Measurements from ENCODE around the gene PAK3. TPM values are rescaled to one million over a fixed set of nuclear protein-coding genes. Genes with fewer than 3 reads are reported as not detected.

Gene PAK3
- total and polyA plus RNA-seq, 2 of the 4 experiments (the other 2 are of a cell fraction), result 0.22 to 0.36 TPM

- Histone ChIP-seq H3K56ac (ENCODE audit: extremely low read depth, insufficient read depth, low read length) (no peak overlapping the region), H2AK9ac (replicated peaks; ENCODE audit: low read depth, low read length, poor library complexity) (no peak overlapping the region), H3K23ac (ENCODE audit: low read depth, low read length) (no peak overlapping the region), H3K9ac (ENCODE audit: low read depth, low read length) (no peak overlapping the region), H4K20me1 (ENCODE audit: insufficient read depth, low read length) (no peaks in the 10 kb centered on the region), H3K18ac (ENCODE audit: low read depth, low read length) (no peak overlapping the region), H3K4ac (ENCODE audit: low read depth, low read length) (no peak overlapping the region), H2BK15ac (ENCODE audit: low read depth, low read length) (no peak overlapping the region), H3K14ac (replicated peaks; ENCODE audit: low read depth, low read length) (no peak overlapping the region), H3K4me2 (ENCODE audit: low read depth, low read length) (no peak overlapping the region), H2BK5ac (ENCODE audit: low read depth, low read length, poor library complexity, severe bottlenecking) (no peak overlapping the region), H2AFZ (replicated peaks; ENCODE audit: low read length, poor library complexity) (no peak overlapping the region), H3K4me3 (ENCODE audit: insufficient read depth, low read depth, low read length) (no peak overlapping the region), H3K27me3 (ENCODE audit: control insufficient read depth, insufficient read depth, low read length) (no peaks in the 10 kb centered on the region; the same call in 1 of the 2 replicates), H3K9me3 (ENCODE audit: control insufficient read depth, insufficient read depth, low read length) (no peaks in the 10 kb centered on the region), H3K27ac (ENCODE audit: insufficient read depth, low read length) (no peak overlapping the region), H3K9me1 (ENCODE audit: insufficient read depth, low read length) (no peaks in the 10 kb centered on the region), H3K4me1 (ENCODE audit: control insufficient read depth, insufficient read depth, low read length) (no peaks in the 10 kb centered on the region), H3K36me3 (ENCODE audit: control insufficient read depth, insufficient read depth, low read length) (no peaks in the 10 kb centered on the region), H2AK5ac (ENCODE audit: low read depth, low read length) (no peak overlapping the region), H4K91ac (ENCODE audit: insufficient read depth, low read depth, low read length) (no peak overlapping the region), H3K79me1 (ENCODE audit: low read depth in 1 of 2, low read length in 2 of 2) (no peaks in the 10 kb centered on the region), H4K5ac (ENCODE audit: low read depth, low read length) (no peak overlapping the region), H4K8ac (ENCODE audit: low read depth in 2 of 2, low read length in 2 of 2) (no peak overlapping the region), H2BK20ac (ENCODE audit: low read depth, low read length) (no peak overlapping the region), H2BK120ac (ENCODE audit: low read depth, low read length) (no peak overlapping the region)
- dilution Hi-C loops (cut with HindIII; ENCODE audit: low sequenced_read_pairs, unreplicated experiment) (no loop called here), in situ Hi-C loops (cut with MboI; ENCODE audit: low sequenced_read_pairs) (no loop called here), intact Hi-C loops (cut with micrococcal nuclease) (no loop called here)
- no peak for TF ChIP-seq BHLHE40 (IDR thresholded peaks at IDR 0.05; ENCODE audit: low read depth, low read length)
- TF ChIP-seq NFE2L2 (IDR thresholded peaks at IDR 0.05; ENCODE audit: low read depth, low read length), result no peak
- no peak for TF ChIP-seq ELK1 (IDR thresholded peaks at IDR 0.05; ENCODE audit: borderline replicate concordance, low read depth, low read length)
- no peak for TF ChIP-seq POLR2A (IDR thresholded peaks at IDR 0.05; ENCODE audit: low read depth, low read length)
- TF ChIP-seq CHD1 (IDR thresholded peaks at IDR 0.05; ENCODE audit: low read depth, low read length), result no peak
- no peak for TF ChIP-seq MXI1 (IDR thresholded peaks at IDR 0.05; ENCODE audit: borderline replicate concordance, low read depth, low read length)
- TF ChIP-seq SMC3 (IDR thresholded peaks at IDR 0.05; ENCODE audit: low read depth, low read length), result no peak
- TF ChIP-seq MAFK (IDR thresholded peaks at IDR 0.05; ENCODE audit: low read depth, low read length), result no peak
- ChIA-PET POLR2A (ENCODE audit: unreplicated experiment) (no interaction called here), CTCF (no interaction called here)
- ATAC-seq (ENCODE audit: low read depth) (no peak), DNase-seq (no peak)
- no TSS peak for BruUV-seq (replicated peaks)
- WGBS, 2 experiments (ENCODE audit: extremely low coverage in 2 of 2, insufficient read length in 1 of 2), result no CpG with 5 or more reads among the region's 2 CpGs
These were observed 84.8 kb downstream of the PAK3 start for GRCh38 chrX:111180750-111181240.
